ENCODE measurements around the gene PHETA1.

DNA sequence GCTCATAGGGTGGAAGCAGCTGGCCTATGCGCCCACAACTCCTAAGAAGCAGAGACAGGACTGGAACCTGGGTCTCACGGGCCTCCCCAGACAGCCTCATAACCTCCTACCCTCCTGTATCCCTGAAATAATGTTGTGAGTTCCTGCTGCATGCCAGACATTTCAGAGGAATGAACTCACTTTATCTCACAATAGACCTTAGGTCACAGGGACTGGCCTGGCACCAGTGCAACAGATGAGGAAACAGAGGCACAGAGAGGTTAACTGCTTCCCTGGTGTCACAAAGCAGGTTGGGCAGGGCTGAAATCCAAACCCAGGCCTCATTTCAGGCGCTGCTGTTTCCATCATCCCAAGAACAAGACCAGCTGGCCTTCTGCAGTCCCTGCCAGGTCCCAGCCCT is 5.3 kb downstream of the PHETA1 start:
- TF ChIP-seq NR3C1 (IDR thresholded peaks at IDR 0.05), result no peak
- TF ChIP-seq, protein P1, sequence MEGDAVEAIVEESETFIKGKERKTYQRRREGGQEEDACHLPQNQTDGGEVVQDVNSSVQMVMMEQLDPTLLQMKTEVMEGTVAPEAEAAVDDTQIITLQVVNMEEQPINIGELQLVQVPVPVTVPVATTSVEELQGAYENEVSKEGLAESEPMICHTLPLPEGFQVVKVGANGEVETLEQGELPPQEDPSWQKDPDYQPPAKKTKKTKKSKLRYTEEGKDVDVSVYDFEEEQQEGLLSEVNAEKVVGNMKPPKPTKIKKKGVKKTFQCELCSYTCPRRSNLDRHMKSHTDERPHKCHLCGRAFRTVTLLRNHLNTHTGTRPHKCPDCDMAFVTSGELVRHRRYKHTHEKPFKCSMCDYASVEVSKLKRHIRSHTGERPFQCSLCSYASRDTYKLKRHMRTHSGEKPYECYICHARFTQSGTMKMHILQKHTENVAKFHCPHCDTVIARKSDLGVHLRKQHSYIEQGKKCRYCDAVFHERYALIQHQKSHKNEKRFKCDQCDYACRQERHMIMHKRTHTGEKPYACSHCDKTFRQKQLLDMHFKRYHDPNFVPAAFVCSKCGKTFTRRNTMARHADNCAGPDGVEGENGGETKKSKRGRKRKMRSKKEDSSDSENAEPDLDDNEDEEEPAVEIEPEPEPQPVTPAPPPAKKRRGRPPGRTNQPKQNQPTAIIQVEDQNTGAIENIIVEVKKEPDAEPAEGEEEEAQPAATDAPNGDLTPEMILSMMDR (IDR thresholded peaks at IDR 0.05), result no peak
- no peak for TF ChIP-seq BHLHE40 (IDR thresholded peaks at IDR 0.05; ENCODE audit: low read depth, low read length)
- TF ChIP-seq EHMT2 (IDR thresholded peaks at IDR 0.05; ENCODE audit: low read depth), result no peak
- no peak for TF ChIP-seq CHD4 (IDR thresholded peaks at IDR 0.05; ENCODE audit: borderline replicate concordance)
- TF ChIP-seq POLR2A (IDR thresholded peaks at IDR 0.05; ENCODE audit: low read length), result no peak
- TF ChIP-seq EP300 (IDR thresholded peaks at IDR 0.05), result no peak
- TF ChIP-seq RAD21 (conservative IDR thresholded peaks at IDR 0.05 in 1 of 2, IDR thresholded peaks at IDR 0.05 in 1 of 2), result no peak
- TF ChIP-seq MYC (IDR thresholded peaks at IDR 0.05; ENCODE audit: borderline replicate concordance, low read length), result no peak
- no peak for TF ChIP-seq RARB (CRISPR knock-in tag; IDR thresholded peaks at IDR 0.05)
- TF ChIP-seq MAFK (IDR thresholded peaks at IDR 0.05; ENCODE audit: partially characterized antibody), result no peak
- no peak for TF ChIP-seq CEBPB (IDR thresholded peaks at IDR 0.05)

Measured in A549 (cell line).